GM12864 (cell line): ENCODE measurements around the gene AOPEP.

Experiments
- DNase-seq: peaks from one replicate; pipeline ENCODE4 v3.0.0-alpha.2; 2011; ENCODE audit warnings: low read depth
- H3K4me3 ChIP-seq: 2 replicates; pipeline ENCODE4 v1.5.1; 2011; ENCODE audit warnings: mild to moderate bottlenecking, low read depth, low read length, control low read depth
- TF ChIP-seq, protein P1 (sequence below): IDR thresholded peaks from 2 replicates; pipeline ENCODE4 v1.5.1; 2011; ENCODE audit warnings: low read depth, mild to moderate bottlenecking, moderate library complexity, low read length, control low read depth, inconsistent platforms; ENCODE audit errors: missing control alignments

Gene AOPEP

DNA sequence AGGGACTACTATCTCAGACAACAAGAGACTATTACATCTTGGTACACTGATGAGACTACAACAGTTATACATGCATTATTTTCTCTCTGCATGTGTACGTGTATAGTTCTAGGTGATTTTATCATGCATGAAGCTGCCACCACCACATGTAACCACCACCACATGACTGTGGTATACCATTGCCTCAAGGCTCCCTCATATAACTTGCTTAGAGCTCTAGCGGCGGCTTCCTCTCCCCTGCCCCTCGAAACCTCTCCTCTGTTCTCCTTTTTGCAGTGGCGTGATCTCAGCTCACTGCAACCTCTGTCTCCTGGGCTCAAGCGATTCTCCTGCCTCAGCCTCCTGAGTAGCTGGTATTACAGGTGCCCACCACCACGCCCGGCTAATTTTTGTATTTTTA is 162.3 kb downstream of the AOPEP start:
- no peak for DNase-seq
- TF ChIP-seq, protein P1, sequence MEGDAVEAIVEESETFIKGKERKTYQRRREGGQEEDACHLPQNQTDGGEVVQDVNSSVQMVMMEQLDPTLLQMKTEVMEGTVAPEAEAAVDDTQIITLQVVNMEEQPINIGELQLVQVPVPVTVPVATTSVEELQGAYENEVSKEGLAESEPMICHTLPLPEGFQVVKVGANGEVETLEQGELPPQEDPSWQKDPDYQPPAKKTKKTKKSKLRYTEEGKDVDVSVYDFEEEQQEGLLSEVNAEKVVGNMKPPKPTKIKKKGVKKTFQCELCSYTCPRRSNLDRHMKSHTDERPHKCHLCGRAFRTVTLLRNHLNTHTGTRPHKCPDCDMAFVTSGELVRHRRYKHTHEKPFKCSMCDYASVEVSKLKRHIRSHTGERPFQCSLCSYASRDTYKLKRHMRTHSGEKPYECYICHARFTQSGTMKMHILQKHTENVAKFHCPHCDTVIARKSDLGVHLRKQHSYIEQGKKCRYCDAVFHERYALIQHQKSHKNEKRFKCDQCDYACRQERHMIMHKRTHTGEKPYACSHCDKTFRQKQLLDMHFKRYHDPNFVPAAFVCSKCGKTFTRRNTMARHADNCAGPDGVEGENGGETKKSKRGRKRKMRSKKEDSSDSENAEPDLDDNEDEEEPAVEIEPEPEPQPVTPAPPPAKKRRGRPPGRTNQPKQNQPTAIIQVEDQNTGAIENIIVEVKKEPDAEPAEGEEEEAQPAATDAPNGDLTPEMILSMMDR = no peak
- H3K4me3 ChIP-seq = no peak overlapping the region

GRCh38 chr9:94889628-94890027 is 163.1 kb downstream of the AOPEP start:
- H3K4me3 ChIP-seq = no peak overlapping the region
- TF ChIP-seq, protein P1 = no peak
- no peak for DNase-seq

GRCh38 chr9:94891183-94891582 is 164.7 kb downstream of the AOPEP start:
- no peak for DNase-seq
- H3K4me3 ChIP-seq = no peak overlapping the region
- TF ChIP-seq, protein P1 = no peak

GRCh38 chr9:94892675-94893074 is 166.2 kb downstream of the AOPEP start:
- H3K4me3 ChIP-seq = no peak overlapping the region
- TF ChIP-seq, protein P1 = no peak
- no peak for DNase-seq

DNA sequence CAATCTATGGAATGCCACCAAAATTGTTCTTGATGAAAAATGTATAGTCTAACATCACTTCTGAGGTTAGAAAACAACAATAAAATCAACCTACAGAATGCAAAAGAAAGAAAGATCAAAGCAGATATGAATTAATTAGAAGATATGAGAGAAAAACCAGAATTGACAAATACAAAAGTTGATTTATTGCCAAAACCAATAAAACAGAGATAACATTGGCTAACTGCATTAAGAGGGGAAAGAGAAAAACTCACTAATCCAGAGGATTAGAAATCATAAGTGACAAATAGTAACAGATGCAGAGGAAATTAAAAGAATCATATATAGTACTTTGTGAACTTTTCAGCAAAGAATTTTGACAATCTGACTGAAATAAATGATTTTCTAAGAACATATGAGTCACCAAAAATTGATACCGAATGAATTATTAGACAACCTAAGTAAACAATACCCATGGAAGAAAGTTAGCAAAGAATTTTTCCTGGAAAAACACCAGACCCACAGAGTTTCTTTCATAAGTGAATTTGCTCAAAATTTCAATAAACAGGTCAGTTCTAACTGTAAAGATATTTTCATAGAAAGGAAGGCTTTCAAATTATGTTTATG is 167.7 kb downstream of the AOPEP start:
- DNase-seq = no peak
- TF ChIP-seq, protein P1 = no peak
- H3K4me3 ChIP-seq = no peak overlapping the region

DNA sequence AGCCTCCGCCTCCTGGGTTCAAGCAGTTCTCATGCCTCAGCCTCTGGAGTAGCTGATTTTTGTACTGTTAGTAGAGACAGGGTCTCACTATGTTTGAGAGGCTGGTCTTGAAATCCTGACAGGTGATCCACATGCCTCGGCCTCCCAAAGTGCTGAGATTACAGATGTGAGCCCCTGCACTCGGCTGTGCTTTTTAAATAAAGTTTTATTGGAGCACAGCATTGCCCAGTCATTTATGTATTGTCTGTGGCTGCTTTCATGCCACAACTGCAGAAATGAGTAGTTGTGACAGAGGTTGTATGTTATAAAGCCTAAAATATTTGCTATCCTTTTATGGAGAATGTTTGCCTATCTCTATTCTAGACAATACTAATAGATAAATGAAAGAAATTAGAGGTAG is 169.2 kb downstream of the AOPEP start:
- no peak for DNase-seq
- TF ChIP-seq, protein P1 = no peak
- H3K4me3 ChIP-seq = no peak overlapping the region

DNA sequence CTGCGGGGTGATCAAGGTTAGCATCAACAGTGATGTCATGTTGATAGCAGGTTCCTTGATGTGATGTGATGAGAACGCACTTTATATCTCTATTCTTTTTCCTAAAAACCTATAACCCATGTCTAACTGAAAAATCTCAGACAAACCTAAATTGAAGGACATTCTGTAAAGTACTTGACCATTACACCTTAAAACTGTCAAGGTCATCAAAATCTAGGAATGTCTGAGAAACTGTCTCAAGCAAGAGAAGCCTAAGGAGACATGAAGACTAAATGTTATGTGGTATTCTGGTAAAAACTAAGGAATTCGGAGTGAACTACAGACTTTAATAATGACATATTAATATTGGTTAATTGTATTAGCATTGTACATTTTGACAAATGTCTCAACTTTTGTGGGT is 170.0 kb downstream of the AOPEP start:
- H3K4me3 ChIP-seq = no peak overlapping the region
- TF ChIP-seq, protein P1 = no peak
- no peak for DNase-seq
